ENCODE results near the gene RTTN. TPM values are rescaled to one million over a fixed set of nuclear protein-coding genes. Genes with fewer than 3 reads are reported as not detected.

RTTN gene
- total and polyA plus RNA-seq, 10 of the 15 experiments (the other 5 are each of a cell fraction or from before 2014, with no cell fraction given): 9.4 to 36.6 (median 15.7) TPM

- TF ChIP-seq, protein P1, sequence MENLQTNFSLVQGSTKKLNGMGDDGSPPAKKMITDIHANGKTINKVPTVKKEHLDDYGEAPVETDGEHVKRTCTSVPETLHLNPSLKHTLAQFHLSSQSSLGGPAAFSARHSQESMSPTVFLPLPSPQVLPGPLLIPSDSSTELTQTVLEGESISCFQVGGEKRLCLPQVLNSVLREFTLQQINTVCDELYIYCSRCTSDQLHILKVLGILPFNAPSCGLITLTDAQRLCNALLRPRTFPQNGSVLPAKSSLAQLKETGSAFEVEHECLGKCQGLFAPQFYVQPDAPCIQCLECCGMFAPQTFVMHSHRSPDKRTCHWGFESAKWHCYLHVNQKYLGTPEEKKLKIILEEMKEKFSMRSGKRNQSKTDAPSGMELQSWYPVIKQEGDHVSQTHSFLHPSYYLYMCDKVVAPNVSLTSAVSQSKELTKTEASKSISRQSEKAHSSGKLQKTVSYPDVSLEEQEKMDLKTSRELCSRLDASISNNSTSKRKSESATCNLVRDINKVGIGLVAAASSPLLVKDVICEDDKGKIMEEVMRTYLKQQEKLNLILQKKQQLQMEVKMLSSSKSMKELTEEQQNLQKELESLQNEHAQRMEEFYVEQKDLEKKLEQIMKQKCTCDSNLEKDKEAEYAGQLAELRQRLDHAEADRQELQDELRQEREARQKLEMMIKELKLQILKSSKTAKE (IDR thresholded peaks at IDR 0.05; ENCODE audit: low read depth, poor library complexity, severe bottlenecking): no peak
- TF ChIP-seq IRF4 (IDR thresholded peaks at IDR 0.05; ENCODE audit: low read depth, low read length) (no peak), PBX3 (IDR thresholded peaks at IDR 0.05; ENCODE audit: insufficient replicate concordance, low read depth, low read length) (no peak), SMAD1 (IDR thresholded peaks at IDR 0.05; ENCODE audit: low read depth, partially characterized antibody) (no peak), BHLHE40 (IDR thresholded peaks at IDR 0.05; ENCODE audit: borderline replicate concordance in 1 of 2, low read depth in 2 of 2, low read length in 1 of 2) (peak; percentile 81 to 90), SMC3 (IDR thresholded peaks at IDR 0.05; ENCODE audit: borderline replicate concordance, low read length) (no peak), CREM (IDR thresholded peaks at IDR 0.05; ENCODE audit: low read depth) (no peak), WRNIP1 (IDR thresholded peaks at IDR 0.05; ENCODE audit: borderline replicate concordance, low read depth, low read length) (no peak), TCF3 (IDR thresholded peaks at IDR 0.05; ENCODE audit: borderline replicate concordance, insufficient read depth, low read depth, low read length) (no peak), ZZZ3 (IDR thresholded peaks at IDR 0.05; ENCODE audit: control insufficient read depth, insufficient read length, low read depth) (no peak), PKNOX1 (IDR thresholded peaks at IDR 0.05) (peak; percentile 61), NKRF (conservative IDR thresholded peaks at IDR 0.05) (no peak), MXI1 (IDR thresholded peaks at IDR 0.05; ENCODE audit: low read depth, low read length) (no peak)
- TF ChIP-seq, protein P2, sequence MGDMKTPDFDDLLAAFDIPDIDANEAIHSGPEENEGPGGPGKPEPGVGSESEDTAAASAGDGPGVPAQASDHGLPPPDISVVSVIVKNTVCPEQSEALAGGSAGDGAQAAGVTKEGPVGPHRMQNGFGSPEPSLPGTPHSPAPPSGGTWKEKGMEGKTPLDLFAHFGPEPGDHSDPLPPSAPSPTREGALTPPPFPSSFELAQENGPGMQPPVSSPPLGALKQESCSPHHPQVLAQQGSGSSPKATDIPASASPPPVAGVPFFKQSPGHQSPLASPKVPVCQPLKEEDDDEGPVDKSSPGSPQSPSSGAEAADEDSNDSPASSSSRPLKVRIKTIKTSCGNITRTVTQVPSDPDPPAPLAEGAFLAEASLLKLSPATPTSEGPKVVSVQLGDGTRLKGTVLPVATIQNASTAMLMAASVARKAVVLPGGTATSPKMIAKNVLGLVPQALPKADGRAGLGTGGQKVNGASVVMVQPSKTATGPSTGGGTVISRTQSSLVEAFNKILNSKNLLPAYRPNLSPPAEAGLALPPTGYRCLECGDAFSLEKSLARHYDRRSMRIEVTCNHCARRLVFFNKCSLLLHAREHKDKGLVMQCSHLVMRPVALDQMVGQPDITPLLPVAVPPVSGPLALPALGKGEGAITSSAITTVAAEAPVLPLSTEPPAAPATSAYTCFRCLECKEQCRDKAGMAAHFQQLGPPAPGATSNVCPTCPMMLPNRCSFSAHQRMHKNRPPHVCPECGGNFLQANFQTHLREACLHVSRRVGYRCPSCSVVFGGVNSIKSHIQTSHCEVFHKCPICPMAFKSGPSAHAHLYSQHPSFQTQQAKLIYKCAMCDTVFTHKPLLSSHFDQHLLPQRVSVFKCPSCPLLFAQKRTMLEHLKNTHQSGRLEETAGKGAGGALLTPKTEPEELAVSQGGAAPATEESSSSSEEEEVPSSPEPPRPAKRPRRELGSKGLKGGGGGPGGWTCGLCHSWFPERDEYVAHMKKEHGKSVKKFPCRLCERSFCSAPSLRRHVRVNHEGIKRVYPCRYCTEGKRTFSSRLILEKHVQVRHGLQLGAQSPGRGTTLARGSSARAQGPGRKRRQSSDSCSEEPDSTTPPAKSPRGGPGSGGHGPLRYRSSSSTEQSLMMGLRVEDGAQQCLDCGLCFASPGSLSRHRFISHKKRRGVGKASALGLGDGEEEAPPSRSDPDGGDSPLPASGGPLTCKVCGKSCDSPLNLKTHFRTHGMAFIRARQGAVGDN (IDR thresholded peaks at IDR 0.05): peak; percentile 36; the same call in 1 of the 2 replicates
- TF ChIP-seq, protein P3, sequence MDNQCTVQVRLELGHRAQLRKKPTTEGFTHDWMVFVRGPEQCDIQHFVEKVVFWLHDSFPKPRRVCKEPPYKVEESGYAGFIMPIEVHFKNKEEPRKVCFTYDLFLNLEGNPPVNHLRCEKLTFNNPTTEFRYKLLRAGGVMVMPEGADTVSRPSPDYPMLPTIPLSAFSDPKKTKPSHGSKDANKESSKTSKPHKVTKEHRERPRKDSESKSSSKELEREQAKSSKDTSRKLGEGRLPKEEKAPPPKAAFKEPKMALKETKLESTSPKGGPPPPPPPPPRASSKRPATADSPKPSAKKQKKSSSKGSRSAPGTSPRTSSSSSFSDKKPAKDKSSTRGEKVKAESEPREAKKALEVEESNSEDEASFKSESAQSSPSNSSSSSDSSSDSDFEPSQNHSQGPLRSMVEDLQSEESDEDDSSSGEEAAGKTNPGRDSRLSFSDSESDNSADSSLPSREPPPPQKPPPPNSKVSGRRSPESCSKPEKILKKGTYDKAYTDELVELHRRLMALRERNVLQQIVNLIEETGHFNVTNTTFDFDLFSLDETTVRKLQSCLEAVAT (IDR thresholded peaks at IDR 0.05): 0 out of 2 replicates have a peak, but pooled peaks have one; percentile 36
- TF ChIP-seq, protein P4, sequence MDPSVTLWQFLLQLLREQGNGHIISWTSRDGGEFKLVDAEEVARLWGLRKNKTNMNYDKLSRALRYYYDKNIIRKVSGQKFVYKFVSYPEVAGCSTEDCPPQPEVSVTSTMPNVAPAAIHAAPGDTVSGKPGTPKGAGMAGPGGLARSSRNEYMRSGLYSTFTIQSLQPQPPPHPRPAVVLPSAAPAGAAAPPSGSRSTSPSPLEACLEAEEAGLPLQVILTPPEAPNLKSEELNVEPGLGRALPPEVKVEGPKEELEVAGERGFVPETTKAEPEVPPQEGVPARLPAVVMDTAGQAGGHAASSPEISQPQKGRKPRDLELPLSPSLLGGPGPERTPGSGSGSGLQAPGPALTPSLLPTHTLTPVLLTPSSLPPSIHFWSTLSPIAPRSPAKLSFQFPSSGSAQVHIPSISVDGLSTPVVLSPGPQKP (IDR thresholded peaks at IDR 0.05; ENCODE audit: low read depth, low read length): no peak
These were observed 176.8 kb downstream of the RTTN start (continued) for GRCh38 chr18:70028734-70029133.
